Panc1 (cell line): ENCODE results near the gene UQCRFS1. TPM values are rescaled to one million over a fixed set of nuclear protein-coding genes. Genes with fewer than 3 reads are reported as not detected.
"Not testable (repeated sequence)": the region's sequence is repeated elsewhere in the genome, so short reads cannot be mapped to it uniquely, and the experiment has no call there.

Experiments
- ATAC-seq: fragments of 200-7000 bp; cut with Tn5 transposase; 2 replicates; pipeline ENCODE4 v1.9.1; 2020; ENCODE audit warnings: mild to moderate bottlenecking, moderate library complexity
- BruUV-seq: library from RNA; stranded (reverse); fragments of 400-500 nt; replicated peaks from 2 replicates; lab custom pipeline; 2021; lab: Mats Ljungman, UMichigan
- CTCF ChIA-PET: fragments of 300-600 bp; sonication (Branson Sonifier 250); formaldehyde crosslinking; loops from one replicate; lab custom pipeline; 2022; ENCODE audit warnings: antibody characterized with exemption; lab: Charles Lee
- POLR2A ChIA-PET: fragments of 300-600 bp; sonication (Branson Sonifier 250); formaldehyde crosslinking; loops from one replicate; lab custom pipeline; 2022; ENCODE audit warnings: antibody characterized with exemption; lab: Charles Lee
- DNase-seq: peaks from one replicate; pipeline ENCODE4 v3.0.0-alpha.2; 2010; ENCODE audit warnings: low read depth, low spot score
- H3K27ac ChIP-seq: 2 replicates; pipeline ENCODE4 v1.5.1; 2011; ENCODE audit warnings: mild to moderate bottlenecking, low read length, inconsistent platforms
- H3K27me3 ChIP-seq: fragments of 200-500 bp; sonication (Bioruptor generic); 2 replicates; pipeline ENCODE4 v1.6.0; 2014; ENCODE audit warnings: low read length, inconsistent platforms; ENCODE audit not compliant: control insufficient read depth, insufficient read depth
- H3K36me3 ChIP-seq: fragments of 200-500 bp; sonication (Bioruptor generic); 2 replicates; pipeline ENCODE4 v1.5.1; 2014; ENCODE audit warnings: inconsistent platforms, mild to moderate bottlenecking, low read length, moderate library complexity; ENCODE audit not compliant: control insufficient read depth, insufficient read depth
- H3K4me1 ChIP-seq: 2 replicates; pipeline ENCODE4 v1.5.1; 2011; ENCODE audit warnings: inconsistent platforms, mild to moderate bottlenecking, low read length, moderate library complexity; ENCODE audit not compliant: control insufficient read depth, insufficient read depth
- H3K4me3 ChIP-seq, 2 experiments: 2 replicates each; pipeline ENCODE4 v1.5.1; 2011 to 2012; ENCODE audit warnings: low read depth in 2 of 2, low read length in 2 of 2, mild to moderate bottlenecking in 2 of 2, inconsistent platforms in 1 of 2, moderate library complexity in 1 of 2
- H3K9me3 ChIP-seq: fragments of 200-500 bp; sonication (Bioruptor generic); 2 replicates; pipeline ENCODE4 v1.5.1; 2014; ENCODE audit warnings: low read depth, mild to moderate bottlenecking, inconsistent platforms, low read length, moderate library complexity; ENCODE audit not compliant: control insufficient read depth, insufficient read depth
- POLR2AphosphoS5 ChIP-seq: IDR thresholded peaks from 2 replicates; pipeline ENCODE4 v1.6.1; 2012; ENCODE audit warnings: mild to moderate bottlenecking, low read depth, low read length, moderate library complexity
- SIN3A ChIP-seq: IDR thresholded peaks from 2 replicates; pipeline ENCODE4 v1.6.1; 2012; ENCODE audit warnings: low read depth, mild to moderate bottlenecking, low read length, moderate library complexity, borderline replicate concordance; ENCODE audit not compliant: insufficient read depth
- TCF7L2 ChIP-seq: IDR thresholded peaks from 2 replicates; pipeline ENCODE4 v1.6.1; 2011; ENCODE audit warnings: mild to moderate bottlenecking, low read depth, low read length, inconsistent platforms
- in situ Hi-C: cut with HindIII; loops from 2 replicates; pipeline ENCODE4 v1.10.0; 2016; ENCODE audit warnings: low sequenced_read_pairs, low pct_unique_long_range_greater_than_20kb
- intact Hi-C: fragments of 100-400 bp; cut with micrococcal nuclease; formaldehyde crosslinking; loops from one replicate; pipeline ENCODE4 v1.10.0; 2022; ENCODE audit not compliant: unreplicated experiment
- total RNA-seq: library from RNA; stranded (reverse); gene quantifications from one replicate; pipeline ENCODE4 v1.2.1, GENCODE V29; 2021; ENCODE audit not compliant: unreplicated experiment
- TF ChIP-seq, protein P1 (sequence below), 2 experiments: IDR thresholded peaks; 2 replicates each; pipeline ENCODE4 v1.6.1; 2011 to 2012; ENCODE audit warnings: low read depth in 2 of 2, control low read depth in 1 of 2, low read length in 1 of 2, mild to moderate bottlenecking in 1 of 2, moderate library complexity in 1 of 2; ENCODE audit not compliant: insufficient read depth in 1 of 2
- TF ChIP-seq, protein P2 (sequence below): fragments of 450-650 bp; IDR thresholded peaks from 2 replicates; pipeline ENCODE4 v1.5.1; 2017; ENCODE audit warnings: mild to moderate bottlenecking

The UQCRFS1 gene
- total RNA-seq, 1 experiment from 2014 or later = 70.0 TPM

DNA sequence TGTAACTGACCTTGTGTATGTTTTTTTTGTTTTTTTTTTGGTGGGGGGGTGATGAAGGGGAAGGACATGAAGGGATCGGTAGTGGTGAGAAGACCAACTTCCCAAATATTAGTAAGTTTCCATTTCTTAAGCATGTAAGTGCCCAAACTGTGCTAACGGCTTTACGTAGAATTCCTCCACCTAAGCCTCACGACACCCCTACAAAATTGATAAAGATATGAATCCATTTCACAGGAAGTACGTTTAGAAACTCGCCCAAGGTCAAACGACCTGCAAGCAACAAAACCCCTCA, 649 bp downstream of the UQCRFS1 start:
- intact Hi-C loops = no loop called here
- Histone ChIP-seq H3K36me3 (peaks cover 4% of the 10 kb centered on the region), H3K27me3 (peaks cover 4% of the 10 kb centered on the region), H3K27ac (peak overlapping the region; percentile 97), H3K9me3 (no peaks in the 10 kb centered on the region), H3K4me3 (peak overlapping the region; percentile 94 to 100), H3K4me1 (peaks cover 17% of the 10 kb centered on the region; the same call in 1 of the 2 replicates)
- no peak for ATAC-seq
- TF ChIP-seq, protein P1, sequence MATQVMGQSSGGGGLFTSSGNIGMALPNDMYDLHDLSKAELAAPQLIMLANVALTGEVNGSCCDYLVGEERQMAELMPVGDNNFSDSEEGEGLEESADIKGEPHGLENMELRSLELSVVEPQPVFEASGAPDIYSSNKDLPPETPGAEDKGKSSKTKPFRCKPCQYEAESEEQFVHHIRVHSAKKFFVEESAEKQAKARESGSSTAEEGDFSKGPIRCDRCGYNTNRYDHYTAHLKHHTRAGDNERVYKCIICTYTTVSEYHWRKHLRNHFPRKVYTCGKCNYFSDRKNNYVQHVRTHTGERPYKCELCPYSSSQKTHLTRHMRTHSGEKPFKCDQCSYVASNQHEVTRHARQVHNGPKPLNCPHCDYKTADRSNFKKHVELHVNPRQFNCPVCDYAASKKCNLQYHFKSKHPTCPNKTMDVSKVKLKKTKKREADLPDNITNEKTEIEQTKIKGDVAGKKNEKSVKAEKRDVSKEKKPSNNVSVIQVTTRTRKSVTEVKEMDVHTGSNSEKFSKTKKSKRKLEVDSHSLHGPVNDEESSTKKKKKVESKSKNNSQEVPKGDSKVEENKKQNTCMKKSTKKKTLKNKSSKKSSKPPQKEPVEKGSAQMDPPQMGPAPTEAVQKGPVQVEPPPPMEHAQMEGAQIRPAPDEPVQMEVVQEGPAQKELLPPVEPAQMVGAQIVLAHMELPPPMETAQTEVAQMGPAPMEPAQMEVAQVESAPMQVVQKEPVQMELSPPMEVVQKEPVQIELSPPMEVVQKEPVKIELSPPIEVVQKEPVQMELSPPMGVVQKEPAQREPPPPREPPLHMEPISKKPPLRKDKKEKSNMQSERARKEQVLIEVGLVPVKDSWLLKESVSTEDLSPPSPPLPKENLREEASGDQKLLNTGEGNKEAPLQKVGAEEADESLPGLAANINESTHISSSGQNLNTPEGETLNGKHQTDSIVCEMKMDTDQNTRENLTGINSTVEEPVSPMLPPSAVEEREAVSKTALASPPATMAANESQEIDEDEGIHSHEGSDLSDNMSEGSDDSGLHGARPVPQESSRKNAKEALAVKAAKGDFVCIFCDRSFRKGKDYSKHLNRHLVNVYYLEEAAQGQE (IDR thresholded peaks at IDR 0.05; ENCODE audit: insufficient read depth in 1 of 2, low read depth in 2 of 2, low read length in 1 of 2) = no peak
- TF ChIP-seq, protein P2, sequence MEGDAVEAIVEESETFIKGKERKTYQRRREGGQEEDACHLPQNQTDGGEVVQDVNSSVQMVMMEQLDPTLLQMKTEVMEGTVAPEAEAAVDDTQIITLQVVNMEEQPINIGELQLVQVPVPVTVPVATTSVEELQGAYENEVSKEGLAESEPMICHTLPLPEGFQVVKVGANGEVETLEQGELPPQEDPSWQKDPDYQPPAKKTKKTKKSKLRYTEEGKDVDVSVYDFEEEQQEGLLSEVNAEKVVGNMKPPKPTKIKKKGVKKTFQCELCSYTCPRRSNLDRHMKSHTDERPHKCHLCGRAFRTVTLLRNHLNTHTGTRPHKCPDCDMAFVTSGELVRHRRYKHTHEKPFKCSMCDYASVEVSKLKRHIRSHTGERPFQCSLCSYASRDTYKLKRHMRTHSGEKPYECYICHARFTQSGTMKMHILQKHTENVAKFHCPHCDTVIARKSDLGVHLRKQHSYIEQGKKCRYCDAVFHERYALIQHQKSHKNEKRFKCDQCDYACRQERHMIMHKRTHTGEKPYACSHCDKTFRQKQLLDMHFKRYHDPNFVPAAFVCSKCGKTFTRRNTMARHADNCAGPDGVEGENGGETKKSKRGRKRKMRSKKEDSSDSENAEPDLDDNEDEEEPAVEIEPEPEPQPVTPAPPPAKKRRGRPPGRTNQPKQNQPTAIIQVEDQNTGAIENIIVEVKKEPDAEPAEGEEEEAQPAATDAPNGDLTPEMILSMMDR = no peak
- TF ChIP-seq TCF7L2 (no peak), POLR2AphosphoS5 (no peak), SIN3A (no peak)
- DNase-seq = no peak
- in situ Hi-C loops = no loop called here
- BruUV-seq = no TSS peak
- POLR2A ChIA-PET = no interaction called here
- CTCF ChIA-PET = interaction anchor here (0.7 kb wide), 1 partner anchor 132 kb away, joined by 6 read pairs; no protein-coding TSS in a partner anchor

DNA sequence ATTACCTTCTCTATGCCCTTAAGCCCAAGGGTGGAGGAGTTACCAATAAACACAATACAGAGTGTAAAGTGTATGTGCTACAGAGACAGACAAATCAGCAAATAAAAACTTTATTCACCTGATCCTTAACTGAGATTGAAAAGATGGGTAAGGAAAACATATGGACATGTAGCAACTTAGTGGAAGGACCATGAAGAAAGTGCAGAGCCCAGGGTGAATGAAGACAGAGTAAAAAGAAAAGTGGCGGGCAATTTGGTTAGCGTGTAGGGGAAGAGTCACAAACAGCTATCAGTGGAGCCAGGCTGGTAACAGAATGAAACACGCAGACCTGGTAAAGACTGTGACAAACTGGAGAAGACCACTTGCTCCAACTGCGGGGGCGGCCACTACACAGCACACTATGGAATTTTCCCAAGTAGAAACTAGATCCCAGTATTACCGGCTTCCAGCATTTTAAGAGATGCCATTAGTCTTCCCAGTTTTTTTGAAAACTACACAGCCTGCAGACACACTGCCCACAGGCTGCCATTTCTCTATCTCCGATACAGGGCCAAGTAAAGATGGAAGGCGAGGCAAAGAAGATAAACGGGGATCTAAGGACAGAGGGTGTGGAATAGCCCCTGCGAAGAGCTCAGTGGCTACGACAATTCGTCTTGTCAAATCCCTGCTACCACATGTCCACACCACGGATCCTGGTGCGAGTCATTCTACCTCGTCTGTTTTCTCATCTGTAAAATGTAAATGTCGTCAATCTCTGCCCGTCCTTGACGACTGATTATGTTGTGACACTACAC, 1.2 kb downstream of the UQCRFS1 start:
- Histone ChIP-seq H3K27me3 (peaks cover 3% of the 10 kb centered on the region), H3K4me3 (peak overlapping the region; percentile 94 to 100), H3K27ac (peak overlapping the region; percentile 97), H3K36me3 (peaks cover 4% of the 10 kb centered on the region), H3K4me1 (peaks cover 17% of the 10 kb centered on the region; the same call in 1 of the 2 replicates), H3K9me3 (no peaks in the 10 kb centered on the region)
- no peak for DNase-seq
- ChIA-PET POLR2A (no interaction called here), CTCF (interaction anchor here (0.7 kb wide), 1 partner anchor 132 kb away, joined by 6 read pairs; no protein-coding TSS in a partner anchor)
- ATAC-seq = no peak
- in situ Hi-C loops (no loop called here), intact Hi-C loops (no loop called here)
- BruUV-seq = TSS peak; percentile 72
- TF ChIP-seq, protein P2 = no peak
- TF ChIP-seq TCF7L2 = no peak

DNA sequence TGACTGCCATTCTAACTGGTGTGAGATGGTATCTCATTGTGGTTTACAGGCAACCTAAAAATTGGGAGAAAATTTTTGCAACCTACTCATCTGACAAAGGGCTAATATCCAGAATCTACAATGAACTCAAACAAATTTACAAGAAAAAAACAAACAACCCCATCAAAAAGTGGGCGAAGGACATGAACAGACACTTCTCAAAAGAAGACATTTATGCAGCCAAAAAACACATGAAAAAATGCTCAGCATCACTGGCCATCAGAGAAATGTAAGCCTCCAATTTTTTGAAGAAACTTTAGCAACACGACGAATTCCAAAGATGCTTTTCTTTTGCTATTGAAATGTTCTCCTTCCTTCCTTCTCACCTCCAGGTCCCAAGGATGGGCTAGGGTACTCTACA, 1.9 kb downstream of the UQCRFS1 start:
- CTCF ChIA-PET, BruUV-seq, ATAC-seq, intact Hi-C loops, in situ Hi-C loops, H3K36me3 ChIP-seq, POLR2A ChIA-PET, H3K9me3 ChIP-seq, DNase-seq, H3K27me3 ChIP-seq, H3K27ac ChIP-seq: not testable (repeated sequence)
- Histone ChIP-seq H3K4me1 (peaks cover 17% of the 10 kb centered on the region; the same call in 1 of the 2 replicates), H3K4me3 (peak overlapping the region in 1 of 2 experiments; percentile 94; a peak in 2 of 4 replicates)

DNA sequence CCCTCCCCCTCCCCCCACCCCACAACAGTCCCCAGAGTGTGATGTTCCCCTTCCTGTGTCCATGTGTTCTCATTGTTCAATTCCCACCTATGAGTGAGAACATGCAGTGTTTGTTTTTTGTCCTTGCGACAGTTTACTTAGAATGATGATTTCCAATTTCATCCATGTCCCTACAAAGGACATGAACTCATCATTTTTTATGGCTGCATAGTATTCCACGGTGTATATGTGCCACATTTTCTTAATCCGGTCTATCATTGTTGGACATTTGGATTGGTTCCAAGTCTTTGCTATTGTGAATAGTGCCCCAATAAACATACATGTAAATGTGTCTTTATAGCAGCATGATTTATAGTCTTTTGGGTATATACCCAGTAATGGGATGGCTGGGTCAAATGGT, 2.4 kb downstream of the UQCRFS1 start:
- BruUV-seq = not testable (repeated sequence)
- POLR2A ChIA-PET = interaction anchor here (0.6 kb wide), 2 partner anchors 58 to 247 kb away, joined by 3 to 7 read pairs; no protein-coding TSS in a partner anchor

More for the DNA sequence above, 2.4 kb downstream of the UQCRFS1 start:
- DNase-seq, H3K27me3 ChIP-seq, ATAC-seq, in situ Hi-C loops, CTCF ChIA-PET, H3K9me3 ChIP-seq, H3K27ac ChIP-seq, H3K4me3 ChIP-seq, intact Hi-C loops: not testable (repeated sequence)
- H3K36me3 ChIP-seq = peaks cover 12% of the 10 kb centered on the region
- peaks cover 17% of the 10 kb centered on the region; the same call in 1 of the 2 replicates for H3K4me1 ChIP-seq
